Measurements from ENCODE around the gene HMOX1.
"Not testable (repeated sequence)": the region's sequence is repeated elsewhere in the genome, so short reads cannot be mapped to it uniquely, and the experiment has no call there.

Gene HMOX1

GRCh38 chr22:35350539-35351503, 30.1 kb upstream of the HMOX1 start:
- peak; percentile 89 for DNase-seq (ENCODE audit: low spot score)

GRCh38 chr22:35352214-35353111, 28.4 kb upstream of the HMOX1 start:
- DNase-seq (ENCODE audit: low spot score) = peak; percentile 37

GRCh38 chr22:35353318-35353717, 27.6 kb upstream of the HMOX1 start:
- no peak for DNase-seq (ENCODE audit: low spot score)

GRCh38 chr22:35354068-35354467, 26.8 kb upstream of the HMOX1 start:
- no peak for DNase-seq (ENCODE audit: low spot score)

- no peak for DNase-seq (ENCODE audit: low spot score)
Observed at GRCh38 chr22:35357883-35358621, 22.8 kb upstream of the HMOX1 start.

- no peak for DNase-seq (ENCODE audit: low spot score)
Observed at GRCh38 chr22:35359380-35360065, 21.4 kb upstream of the HMOX1 start.

- DNase-seq (ENCODE audit: low spot score) = no peak
Observed at GRCh38 chr22:35361001-35361558, 19.8 kb upstream of the HMOX1 start.

GRCh38 chr22:35363566-35364086, 17.3 kb upstream of the HMOX1 start:
- DNase-seq (ENCODE audit: low spot score) = no peak

GRCh38 chr22:35364230-35364629, 16.7 kb upstream of the HMOX1 start:
- DNase-seq (ENCODE audit: low spot score) = not testable (repeated sequence)

- no peak for DNase-seq (ENCODE audit: low spot score)
Observed at GRCh38 chr22:35367331-35367886, 13.5 kb upstream of the HMOX1 start.

GRCh38 chr22:35368386-35368785, 12.5 kb upstream of the HMOX1 start:
- DNase-seq (ENCODE audit: low spot score) = no peak

- DNase-seq (ENCODE audit: low spot score) = no peak
Observed at GRCh38 chr22:35369996-35370395, 10.9 kb upstream of the HMOX1 start.

GRCh38 chr22:35373781-35374180, 7.1 kb upstream of the HMOX1 start:
- DNase-seq (ENCODE audit: low spot score) = no peak

GRCh38 chr22:35375031-35375430, 5.9 kb upstream of the HMOX1 start:
- no peak for DNase-seq (ENCODE audit: low spot score)

- DNase-seq (ENCODE audit: low spot score) = no peak
Observed at GRCh38 chr22:35375526-35375925, 5.4 kb upstream of the HMOX1 start.

GRCh38 chr22:35376728-35377472, 4.0 kb upstream of the HMOX1 start:
- DNase-seq (ENCODE audit: low spot score) = peak; percentile 32

GRCh38 chr22:35377735-35378134, 3.2 kb upstream of the HMOX1 start:
- DNase-seq (ENCODE audit: low spot score) = no peak

GRCh38 chr22:35378621-35379020, 2.3 kb upstream of the HMOX1 start:
- DNase-seq (ENCODE audit: low spot score) = no peak

- no peak for DNase-seq (ENCODE audit: low spot score)
Observed at GRCh38 chr22:35379146-35379993, 1.5 kb upstream of the HMOX1 start.
